Prostate gland (tissue), 2 donors: ENCODE data around the gene TIGD1.

Experiments used
- CTCF ChIP-seq, 4 experiments: fragments of 200-600 bp in 2 of 4; fragments of 450-650 bp in 2 of 4; sonication (generic) in 2 of 4; IDR thresholded peaks; 1 replicate in 3 of 4; 2 replicates in 1 of 4; pipeline ENCODE4 v1.5.1; 2016 to 2019; ENCODE audit warnings: antibody characterized with exemption in 4 of 4, mild to moderate bottlenecking in 2 of 4, moderate library complexity in 2 of 4
- POLR2A ChIP-seq: fragments of 450-650 bp; IDR thresholded peaks from one replicate; pipeline ENCODE4 v1.6.1; 2016; ENCODE audit warnings: antibody characterized with exemption, mild to moderate bottlenecking
- POLR2AphosphoS5 ChIP-seq: sonication (generic); formaldehyde crosslinking; IDR thresholded peaks from one replicate; pipeline ENCODE4 v1.6.1; 2017; ENCODE audit warnings: antibody characterized with exemption

- TF ChIP-seq POLR2AphosphoS5 (no peak), CTCF (IDR thresholded peaks at IDR 0.05) (no peak), POLR2A (no peak)
Measured at GRCh38 chr2:232584238-232584637, 33.9 kb upstream of the TIGD1 start.
